ENCODE results near the gene FAF2.
"Not testable (repeated sequence)": the region's sequence is repeated elsewhere in the genome, so short reads cannot be mapped to it uniquely, and the experiment has no call there.

FAF2 gene

GRCh38 chr5:176458904-176459561 is 10.8 kb downstream of the FAF2 start:
- DNase-seq (ENCODE audit: low spot score) = no peak

- no peak for DNase-seq (ENCODE audit: low spot score)
Measured at GRCh38 chr5:176461349-176461748, 13.2 kb downstream of the FAF2 start.

GRCh38 chr5:176463113-176463764 is 15.1 kb downstream of the FAF2 start:
- DNase-seq (ENCODE audit: low spot score) = no peak

- no peak for DNase-seq (ENCODE audit: low spot score)
Measured at GRCh38 chr5:176466245-176466871, 18.2 kb downstream of the FAF2 start.

GRCh38 chr5:176469296-176469695 is 21.1 kb downstream of the FAF2 start:
- DNase-seq (ENCODE audit: low spot score) = no peak

GRCh38 chr5:176470539-176470938 is 22.4 kb downstream of the FAF2 start:
- DNase-seq (ENCODE audit: low spot score) = no peak

- DNase-seq (ENCODE audit: low spot score) = no peak
Measured at GRCh38 chr5:176471098-176471497, 22.9 kb downstream of the FAF2 start.

- DNase-seq (ENCODE audit: low spot score) = no peak
Measured at GRCh38 chr5:176473335-176474006, 25.3 kb downstream of the FAF2 start.

GRCh38 chr5:176474476-176474875 is 26.3 kb downstream of the FAF2 start:
- no peak for DNase-seq (ENCODE audit: low spot score)

GRCh38 chr5:176481711-176482110 is 33.5 kb downstream of the FAF2 start:
- no peak for DNase-seq (ENCODE audit: low spot score)

GRCh38 chr5:176485176-176485575 is 37.0 kb downstream of the FAF2 start:
- DNase-seq (ENCODE audit: low spot score) = no peak

GRCh38 chr5:176486189-176486757 is 38.1 kb downstream of the FAF2 start:
- DNase-seq (ENCODE audit: low spot score) = no peak

- not testable (repeated sequence) for DNase-seq (ENCODE audit: low spot score)
Measured at GRCh38 chr5:176487160-176487559, 39.0 kb downstream of the FAF2 start.

- no peak for DNase-seq (ENCODE audit: low spot score)
Measured at GRCh38 chr5:176489077-176489476, 40.9 kb downstream of the FAF2 start.

GRCh38 chr5:176490301-176490700 is 42.1 kb downstream of the FAF2 start:
- no peak for DNase-seq (ENCODE audit: low spot score)

- DNase-seq (ENCODE audit: low spot score) = no peak
Measured at GRCh38 chr5:176491101-176491502, 42.9 kb downstream of the FAF2 start.

GRCh38 chr5:176491901-176492300 is 43.7 kb downstream of the FAF2 start:
- no peak for DNase-seq (ENCODE audit: low spot score)

- no peak for DNase-seq (ENCODE audit: low spot score)
Measured at GRCh38 chr5:176492431-176492830, 44.2 kb downstream of the FAF2 start.

- DNase-seq (ENCODE audit: low spot score) = no peak
Measured at GRCh38 chr5:176497852-176498251, 49.7 kb downstream of the FAF2 start.

GRCh38 chr5:176499273-176499672 is 51.1 kb downstream of the FAF2 start:
- no peak for DNase-seq (ENCODE audit: low spot score)

- no peak for DNase-seq (ENCODE audit: low spot score)
Measured at GRCh38 chr5:176500511-176500910, 52.3 kb downstream of the FAF2 start.

GRCh38 chr5:176501333-176501732 is 53.1 kb downstream of the FAF2 start:
- DNase-seq (ENCODE audit: low spot score) = no peak

GRCh38 chr5:176503496-176503895 is 55.3 kb downstream of the FAF2 start:
- no peak for DNase-seq (ENCODE audit: low spot score)
